GM12873 (cell line): Measurements from ENCODE around the gene CCL4L2.

Source experiments
- CTCF ChIP-seq: IDR thresholded peaks from 2 replicates; pipeline ENCODE4 v1.5.1; 2012; ENCODE audit warnings: low read depth, mild to moderate bottlenecking, moderate library complexity, low read length, control low read depth; ENCODE audit not compliant: insufficient read depth; ENCODE audit errors: missing control alignments

Gene CCL4L2

GRCh38 chr17:36204724-36205500, 6.0 kb upstream of the CCL4L2 start:
- no peak for TF ChIP-seq CTCF

- no peak for TF ChIP-seq CTCF
Measured at GRCh38 chr17:36205637-36206485, 5.0 kb upstream of the CCL4L2 start.

GRCh38 chr17:36209575-36209974, 1.3 kb upstream of the CCL4L2 start:
- TF ChIP-seq CTCF, result no peak

GRCh38 chr17:36212272-36212605, 1.4 kb downstream of the CCL4L2 start:
- no peak for TF ChIP-seq CTCF

- no peak for TF ChIP-seq CTCF
Measured at GRCh38 chr17:36212966-36213365, 2.1 kb downstream of the CCL4L2 start.

- TF ChIP-seq CTCF, result no peak
Measured at GRCh38 chr17:36213695-36214094, 2.8 kb downstream of the CCL4L2 start.

GRCh38 chr17:36214918-36215317, 4.1 kb downstream of the CCL4L2 start:
- TF ChIP-seq CTCF, result no peak
